Measurements from ENCODE around the gene TRAPPC10. TPM values are rescaled to one million over a fixed set of nuclear protein-coding genes. Genes with fewer than 3 reads are reported as not detected.

TRAPPC10 gene
- total and polyA plus RNA-seq, 2 of the 8 experiments (the other 6 are each of a cell fraction or from before 2014, with no cell fraction given), result 18.5 to 29.8 TPM

DNA sequence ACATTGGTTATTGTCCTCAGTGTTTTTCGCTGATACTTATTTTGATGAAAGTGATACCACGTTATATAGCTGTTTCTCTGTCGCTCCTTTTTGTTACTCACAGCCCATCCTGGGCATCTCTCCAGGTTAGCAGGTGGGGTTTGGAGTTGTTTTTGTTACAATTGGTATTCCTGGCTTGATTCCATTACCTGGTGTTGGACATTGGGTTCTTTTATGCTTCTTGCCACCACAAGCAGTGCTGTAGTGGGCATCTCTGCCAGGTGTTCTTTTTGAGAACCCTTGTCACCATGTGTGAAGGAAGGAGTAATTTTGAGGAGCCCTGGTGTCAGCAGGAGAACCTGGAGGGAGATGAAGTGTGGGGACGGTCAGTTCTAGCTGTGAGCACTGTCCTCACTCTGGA is 47.6 kb downstream of the TRAPPC10 start:
- Histone ChIP-seq H3K9me3 (ENCODE audit: insufficient read depth in 2 of 2, low read depth in 1 of 2, low read length in 1 of 2) (no peaks in the 10 kb centered on the region), H3K4me1 (replicated peaks in 1 of 4; ENCODE audit: control insufficient read depth in 3 of 4, insufficient read depth in 4 of 4, low read length in 3 of 4) (no peaks in the 10 kb centered on the region), H3K14ac (ENCODE audit: insufficient read length) (no peak overlapping the region), H2BK15ac (ENCODE audit: low read length) (no peak overlapping the region), H2BK20ac (ENCODE audit: low read length) (no peak overlapping the region), H3K36me3 (ENCODE audit: control insufficient read depth in 2 of 4, insufficient read depth in 4 of 4, low read length in 3 of 4) (peaks cover 5 to 33% (median 16%) of the 10 kb centered on the region in 4 experiments; a peak in 6 of 8 replicates), H3K23ac (ENCODE audit: insufficient read length) (no peak overlapping the region), H3K4me3 (ENCODE audit: extremely low read depth in 1 of 4, insufficient read depth in 2 of 4, low read depth in 3 of 4, low read length in 4 of 4) (no peak overlapping the region), H4K91ac (replicated peaks; ENCODE audit: insufficient read length, low read length) (no peak overlapping the region), H2BK12ac (ENCODE audit: low read depth, low read length) (no peak overlapping the region), H3K18ac (ENCODE audit: extremely low read depth, low read length) (no peak overlapping the region), H3K79me2 (ENCODE audit: control insufficient read depth in 1 of 2, insufficient read depth in 2 of 2, low read length in 2 of 2) (peaks cover 0 to under 1% of the 10 kb centered on the region in 2 experiments; a peak in 1 of 4 replicates), H2AFZ (ENCODE audit: low read length) (no peak overlapping the region), H2AK5ac (ENCODE audit: low read depth, low read length) (no peak overlapping the region), H3K4me2 (ENCODE audit: insufficient read depth in 1 of 2, low read depth in 2 of 2, low read length in 2 of 2) (no peak overlapping the region), H4K20me1 (replicated peaks in 1 of 2; ENCODE audit: control insufficient read depth in 1 of 2, insufficient read depth in 2 of 2, low read length in 2 of 2) (peaks cover 0 to 8% of the 10 kb centered on the region in 2 experiments), H3K9ac (replicated peaks in 1 of 4; ENCODE audit: extremely low read depth in 1 of 4, low read depth in 3 of 4, low read length in 3 of 4) (no peak overlapping the region), H3K56ac (replicated peaks; ENCODE audit: insufficient read length, low read depth, low read length) (no peak overlapping the region), H2BK120ac (replicated peaks; ENCODE audit: low read depth, low read length) (no peak overlapping the region), H4K8ac (ENCODE audit: extremely low read depth, insufficient read depth, low read length) (no peak overlapping the region), H3K79me1 (ENCODE audit: low read depth, low read length) (peaks cover 2% of the 10 kb centered on the region; the same call in 1 of the 2 replicates), H4K5ac (ENCODE audit: insufficient read length, low read depth, low read length) (no peak overlapping the region), H2BK5ac (ENCODE audit: low read depth, low read length) (no peak overlapping the region), H3K27me3 (replicated peaks in 1 of 4; ENCODE audit: control insufficient read depth in 3 of 4, extremely low read depth in 1 of 4, insufficient read depth in 3 of 4, low read length in 3 of 4) (no peaks in the 10 kb centered on the region), H3K4ac (replicated peaks; ENCODE audit: insufficient read length, low read depth, low read length) (no peak overlapping the region), H3K27ac (ENCODE audit: low read depth, low read length) (no peak overlapping the region), H3K23me2 (ENCODE audit: low read depth, low read length) (no peaks in the 10 kb centered on the region; the same call in 1 of the 2 replicates)
- 97% methylated on average over 4 of the region's 4 CpGs; no CpG with 5 or more reads in 1 of the 2 experiments for WGBS, 2 experiments (ENCODE audit: extremely low coverage in 1 of 2, insufficient coverage in 1 of 2, insufficient read length in 1 of 2, insufficient replicate concordance in 2 of 2, low coverage in 1 of 2, low lambda C conversion rate in 2 of 2, missing lambda C conversion rate in 1 of 2)
- CTCF ChIA-PET (ENCODE audit: partially characterized antibody), result no interaction called here
- FAIRE-seq, result no peak
- POLR2A ChIA-PET (ENCODE audit: partially characterized antibody), result no interaction called here
- no peak for DNase-seq (ENCODE audit: low read depth in 1 of 2, low spot score in 2 of 2)
- TF ChIP-seq SRF (IDR thresholded peaks at IDR 0.05; ENCODE audit: low read depth, low read length), result no peak
- TF ChIP-seq, protein P1, sequence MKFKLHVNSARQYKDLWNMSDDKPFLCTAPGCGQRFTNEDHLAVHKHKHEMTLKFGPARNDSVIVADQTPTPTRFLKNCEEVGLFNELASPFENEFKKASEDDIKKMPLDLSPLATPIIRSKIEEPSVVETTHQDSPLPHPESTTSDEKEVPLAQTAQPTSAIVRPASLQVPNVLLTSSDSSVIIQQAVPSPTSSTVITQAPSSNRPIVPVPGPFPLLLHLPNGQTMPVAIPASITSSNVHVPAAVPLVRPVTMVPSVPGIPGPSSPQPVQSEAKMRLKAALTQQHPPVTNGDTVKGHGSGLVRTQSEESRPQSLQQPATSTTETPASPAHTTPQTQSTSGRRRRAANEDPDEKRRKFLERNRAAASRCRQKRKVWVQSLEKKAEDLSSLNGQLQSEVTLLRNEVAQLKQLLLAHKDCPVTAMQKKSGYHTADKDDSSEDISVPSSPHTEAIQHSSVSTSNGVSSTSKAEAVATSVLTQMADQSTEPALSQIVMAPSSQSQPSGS (IDR thresholded peaks at IDR 0.05; ENCODE audit: low read length), result no peak
- TF ChIP-seq POLR2A (IDR thresholded peaks at IDR 0.05; ENCODE audit: control extremely low read depth in 1 of 2, low read depth in 2 of 2, low read length in 2 of 2), result no peak
- no peak for TF ChIP-seq HDAC6 (IDR thresholded peaks at IDR 0.05; ENCODE audit: low read depth, low read length)
- no peak for TF ChIP-seq EP300 (IDR thresholded peaks at IDR 0.05; ENCODE audit: borderline replicate concordance in 1 of 2, low read depth in 2 of 2, low read length in 2 of 2)
- TF ChIP-seq TBP (IDR thresholded peaks at IDR 0.05; ENCODE audit: low read depth, low read length), result no peak
- no peak for TF ChIP-seq BRCA1 (IDR thresholded peaks at IDR 0.05; ENCODE audit: low read depth, low read length)
- TF ChIP-seq, protein P2, sequence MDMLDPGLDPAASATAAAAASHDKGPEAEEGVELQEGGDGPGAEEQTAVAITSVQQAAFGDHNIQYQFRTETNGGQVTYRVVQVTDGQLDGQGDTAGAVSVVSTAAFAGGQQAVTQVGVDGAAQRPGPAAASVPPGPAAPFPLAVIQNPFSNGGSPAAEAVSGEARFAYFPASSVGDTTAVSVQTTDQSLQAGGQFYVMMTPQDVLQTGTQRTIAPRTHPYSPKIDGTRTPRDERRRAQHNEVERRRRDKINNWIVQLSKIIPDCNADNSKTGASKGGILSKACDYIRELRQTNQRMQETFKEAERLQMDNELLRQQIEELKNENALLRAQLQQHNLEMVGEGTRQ (IDR thresholded peaks at IDR 0.05; ENCODE audit: low read length), result no peak
- TF ChIP-seq SIRT6 (IDR thresholded peaks at IDR 0.05; ENCODE audit: low read length), result no peak
- TF ChIP-seq, protein P3, sequence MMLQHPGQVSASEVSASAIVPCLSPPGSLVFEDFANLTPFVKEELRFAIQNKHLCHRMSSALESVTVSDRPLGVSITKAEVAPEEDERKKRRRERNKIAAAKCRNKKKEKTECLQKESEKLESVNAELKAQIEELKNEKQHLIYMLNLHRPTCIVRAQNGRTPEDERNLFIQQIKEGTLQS (IDR thresholded peaks at IDR 0.05; ENCODE audit: insufficient read depth, low read depth, low read length), result no peak
- TF ChIP-seq RAD21 (IDR thresholded peaks at IDR 0.05 in 1 of 2, conservative IDR thresholded peaks at IDR 0.05 in 1 of 2; ENCODE audit: low read depth in 2 of 2, low read length in 2 of 2), result no peak
